DOHH2 (cell line): ENCODE results near the gene DEDD.

ENCODE experiments used
- H3F3A ChIP-seq: fragments of 200-600 bp; sonication (generic), shearing (Covaris generic); 2 replicates; pipeline ENCODE4 v1.6.0; 2016; ENCODE audit warnings: antibody characterized with exemption, mild to moderate bottlenecking; ENCODE audit not compliant: control insufficient read depth, insufficient read depth
- H3K27ac ChIP-seq: fragments of 200-600 bp; sonication (generic); 2 replicates; pipeline ENCODE4 v1.5.1; 2014; ENCODE audit warnings: low read depth, mild to moderate bottlenecking, low read length, moderate library complexity
- H3K27me3 ChIP-seq: fragments of 200-600 bp; sonication (generic); 2 replicates; pipeline ENCODE4 v1.6.1; 2014; ENCODE audit warnings: mild to moderate bottlenecking, low read length, mixed read lengths; ENCODE audit not compliant: control insufficient read depth
- H3K36me3 ChIP-seq: fragments of 200-600 bp; sonication (generic); 2 replicates; pipeline ENCODE4 v1.6.1; 2014; ENCODE audit warnings: mild to moderate bottlenecking, low read length, moderate library complexity, mixed read lengths; ENCODE audit not compliant: control insufficient read depth
- H3K4me1 ChIP-seq: fragments of 200-600 bp; sonication (generic); 2 replicates; pipeline ENCODE4 v1.6.1; 2014; ENCODE audit warnings: mild to moderate bottlenecking, low read length, mixed read lengths; ENCODE audit not compliant: control insufficient read depth
- H3K4me2 ChIP-seq: fragments of 200-600 bp; sonication (generic); 2 replicates; pipeline ENCODE4 v1.6.0; 2014; ENCODE audit warnings: mild to moderate bottlenecking, low read length, moderate library complexity
- H3K4me3 ChIP-seq: fragments of 200-600 bp; sonication (generic); 2 replicates; pipeline ENCODE4 v1.5.1; 2014; ENCODE audit warnings: mild to moderate bottlenecking, low read length, mixed read lengths
- H3K79me2 ChIP-seq: fragments of 200-600 bp; sonication (generic); 2 replicates; pipeline ENCODE4 v1.6.1; 2014; ENCODE audit warnings: mild to moderate bottlenecking, low read length, mixed read lengths; ENCODE audit not compliant: control insufficient read depth
- H3K9me2 ChIP-seq: fragments of 200-600 bp; sonication (generic); replicated peaks from 2 replicates; pipeline ENCODE4 v1.6.1; 2014; ENCODE audit warnings: mild to moderate bottlenecking, low read length, mixed read lengths; ENCODE audit not compliant: control insufficient read depth
- H3K9me3 ChIP-seq: fragments of 200-600 bp; sonication (generic); 2 replicates; pipeline ENCODE4 v1.6.1; 2014; ENCODE audit warnings: antibody characterized with exemption, low read length, mixed read lengths; ENCODE audit not compliant: control insufficient read depth, insufficient read depth
- H4K20me1 ChIP-seq: fragments of 200-600 bp; sonication (generic); 2 replicates; pipeline ENCODE4 v1.6.0; 2014; ENCODE audit warnings: low read depth, mild to moderate bottlenecking, antibody characterized with exemption, low read length, moderate library complexity; ENCODE audit not compliant: control insufficient read depth, insufficient read depth
- EZH2phosphoT487 ChIP-seq: fragments of 200-600 bp; sonication (generic); IDR thresholded peaks from 2 replicates; pipeline ENCODE4 v1.6.1; 2017; ENCODE audit warnings: borderline replicate concordance, mild to moderate bottlenecking, antibody characterized with exemption, low read length, moderate library complexity, mixed read lengths
- TF ChIP-seq, protein P1 (sequence below): fragments of 200-600 bp; sonication (generic); IDR thresholded peaks from one replicate; pipeline ENCODE4 v1.5.1; 2014; ENCODE audit warnings: antibody characterized with exemption, mild to moderate bottlenecking, low read depth, low read length; ENCODE audit not compliant: poor library complexity, severe bottlenecking

Gene DEDD

GRCh38 chr1:161173711-161174110 is 41.2 kb upstream of the DEDD start:
- Histone ChIP-seq H3K27me3 (no peaks in the 10 kb centered on the region), H3K27ac (no peak overlapping the region), H3K4me3 (no peak overlapping the region), H4K20me1 (no peaks in the 10 kb centered on the region), H3K36me3 (peaks cover 62% of the 10 kb centered on the region), H3K4me2 (no peak overlapping the region), H3K9me2 (no peaks in the 10 kb centered on the region), H3K79me2 (peaks cover 16% of the 10 kb centered on the region), H3K9me3 (no peaks in the 10 kb centered on the region), H3K4me1 (peaks cover 24% of the 10 kb centered on the region), H3F3A (0 out of 2 replicates have a peak, but pooled peaks cover 2% of the 10 kb centered on the region)
- TF ChIP-seq, protein P1, sequence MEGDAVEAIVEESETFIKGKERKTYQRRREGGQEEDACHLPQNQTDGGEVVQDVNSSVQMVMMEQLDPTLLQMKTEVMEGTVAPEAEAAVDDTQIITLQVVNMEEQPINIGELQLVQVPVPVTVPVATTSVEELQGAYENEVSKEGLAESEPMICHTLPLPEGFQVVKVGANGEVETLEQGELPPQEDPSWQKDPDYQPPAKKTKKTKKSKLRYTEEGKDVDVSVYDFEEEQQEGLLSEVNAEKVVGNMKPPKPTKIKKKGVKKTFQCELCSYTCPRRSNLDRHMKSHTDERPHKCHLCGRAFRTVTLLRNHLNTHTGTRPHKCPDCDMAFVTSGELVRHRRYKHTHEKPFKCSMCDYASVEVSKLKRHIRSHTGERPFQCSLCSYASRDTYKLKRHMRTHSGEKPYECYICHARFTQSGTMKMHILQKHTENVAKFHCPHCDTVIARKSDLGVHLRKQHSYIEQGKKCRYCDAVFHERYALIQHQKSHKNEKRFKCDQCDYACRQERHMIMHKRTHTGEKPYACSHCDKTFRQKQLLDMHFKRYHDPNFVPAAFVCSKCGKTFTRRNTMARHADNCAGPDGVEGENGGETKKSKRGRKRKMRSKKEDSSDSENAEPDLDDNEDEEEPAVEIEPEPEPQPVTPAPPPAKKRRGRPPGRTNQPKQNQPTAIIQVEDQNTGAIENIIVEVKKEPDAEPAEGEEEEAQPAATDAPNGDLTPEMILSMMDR, result no peak
- no peak for TF ChIP-seq EZH2phosphoT487

- H3K9me2 ChIP-seq, result no peaks in the 10 kb centered on the region
- H4K20me1 ChIP-seq, result no peaks in the 10 kb centered on the region
- H3K27me3 ChIP-seq, result no peaks in the 10 kb centered on the region
- no peaks in the 10 kb centered on the region for H3K9me3 ChIP-seq
- TF ChIP-seq, protein P1, result no peak
- no peak for TF ChIP-seq EZH2phosphoT487
- H3F3A ChIP-seq, result no peaks in the 10 kb centered on the region
- peaks cover 62% of the 10 kb centered on the region for H3K36me3 ChIP-seq
- peaks cover 16% of the 10 kb centered on the region for H3K79me2 ChIP-seq
- no peak overlapping the region for H3K4me2 ChIP-seq
- no peak overlapping the region for H3K27ac ChIP-seq
- H3K4me1 ChIP-seq, result peaks cover 18% of the 10 kb centered on the region
- H3K4me3 ChIP-seq, result no peak overlapping the region
Observed at GRCh38 chr1:161172776-161173376, 40.4 kb upstream of the DEDD start.

DNA sequence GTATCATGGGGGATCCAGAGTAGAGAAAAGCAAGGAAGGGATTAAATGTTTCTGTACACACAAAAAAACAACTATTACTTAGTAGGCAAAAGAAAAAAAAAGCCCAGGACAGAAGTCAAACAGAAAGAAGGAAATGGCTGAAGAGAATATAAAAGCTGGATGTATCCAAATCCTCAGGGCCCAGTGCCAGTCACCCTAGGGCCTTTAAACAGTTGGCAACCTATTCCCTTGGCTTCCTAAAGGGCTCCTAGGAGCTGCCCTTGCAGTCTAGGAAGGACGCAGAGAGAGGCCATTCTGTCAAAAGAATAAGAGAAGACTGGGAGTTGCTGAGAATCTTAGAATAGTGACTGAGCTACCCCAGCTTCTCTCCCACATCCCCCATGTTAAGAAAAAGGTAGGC is 39.9 kb upstream of the DEDD start:
- Histone ChIP-seq H3K79me2 (peaks cover 16% of the 10 kb centered on the region), H3K9me3 (no peaks in the 10 kb centered on the region), H3K4me3 (no peak overlapping the region), H3K27me3 (no peaks in the 10 kb centered on the region), H4K20me1 (no peaks in the 10 kb centered on the region), H3F3A (no peaks in the 10 kb centered on the region), H3K9me2 (no peaks in the 10 kb centered on the region), H3K36me3 (peaks cover 62% of the 10 kb centered on the region), H3K4me2 (no peak overlapping the region), H3K27ac (no peak overlapping the region), H3K4me1 (peaks cover 13% of the 10 kb centered on the region)
- TF ChIP-seq EZH2phosphoT487, result no peak
- TF ChIP-seq, protein P1, result no peak
